ENCODE results near the gene ZWILCH.
"Not testable (repeated sequence)": the region's sequence is repeated elsewhere in the genome, so short reads cannot be mapped to it uniquely, and the experiment has no call there.

ZWILCH gene

GRCh38 chr15:66461917-66462316, 43.2 kb upstream of the ZWILCH start:
- Histone ChIP-seq H3K4me1 (ENCODE audit: insufficient read depth, low read length) (no peaks in the 10 kb centered on the region), H2AFZ (ENCODE audit: low read depth, low read length) (no peak overlapping the region), H3K9ac (ENCODE audit: low read depth, low read length) (no peak overlapping the region), H3K36me3 (ENCODE audit: insufficient read depth, low read length) (peaks cover 26% of the 10 kb centered on the region), H3K79me2 (ENCODE audit: insufficient read depth, low read length) (no peaks in the 10 kb centered on the region), H3K4me3 (ENCODE audit: low read depth in 1 of 2, low read length in 2 of 2) (no peak overlapping the region), H4K20me1 (ENCODE audit: insufficient read depth, low read length) (no peaks in the 10 kb centered on the region; the same call in 1 of the 2 replicates), H3K4me2 (ENCODE audit: insufficient read depth, low read length) (no peak overlapping the region), H3K9me3 (ENCODE audit: insufficient read depth, low read length, severe bottlenecking) (no peaks in the 10 kb centered on the region), H3K27me3 (ENCODE audit: insufficient read depth, low read length, poor library complexity) (no peaks in the 10 kb centered on the region), H3K27ac (ENCODE audit: low read length) (no peak overlapping the region)
- DNase-seq (no peak), ATAC-seq (ENCODE audit: insufficient read depth, low read depth) (no peak)
- TF ChIP-seq CTCF (IDR thresholded peaks at IDR 0.05; ENCODE audit: borderline replicate concordance, extremely low read depth, low read length, poor library complexity, severe bottlenecking): no peak
- TF ChIP-seq EZH2 (IDR thresholded peaks at IDR 0.05; ENCODE audit: borderline replicate concordance, low read depth, low read length, severe bottlenecking): no peak

- H3K9ac ChIP-seq (ENCODE audit: low read depth, low read length): no peak overlapping the region
- H3K4me2 ChIP-seq (ENCODE audit: insufficient read depth, low read length): no peak overlapping the region
Measured at GRCh38 chr15:66462627-66463026, 42.5 kb upstream of the ZWILCH start.

GRCh38 chr15:66465294-66465693, 39.8 kb upstream of the ZWILCH start:
- peaks cover 18% of the 10 kb centered on the region for H3K36me3 ChIP-seq (ENCODE audit: insufficient read depth, low read length)
- H2AFZ ChIP-seq (ENCODE audit: low read depth, low read length); H3K9me3 ChIP-seq (ENCODE audit: insufficient read depth, low read length, severe bottlenecking); H3K4me2 ChIP-seq (ENCODE audit: insufficient read depth, low read length); H3K27ac ChIP-seq (ENCODE audit: low read length); H3K4me1 ChIP-seq (ENCODE audit: insufficient read depth, low read length); H3K79me2 ChIP-seq (ENCODE audit: insufficient read depth, low read length); H3K9ac ChIP-seq (ENCODE audit: low read depth, low read length); H4K20me1 ChIP-seq (ENCODE audit: insufficient read depth, low read length); H3K4me3 ChIP-seq (ENCODE audit: low read depth in 1 of 2, low read length in 2 of 2); ATAC-seq (ENCODE audit: insufficient read depth, low read depth); H3K27me3 ChIP-seq (ENCODE audit: insufficient read depth, low read length, poor library complexity); DNase-seq: not testable (repeated sequence)

More at GRCh38 chr15:66462627-66463026, 42.5 kb upstream of the ZWILCH start:
- Histone ChIP-seq H3K4me3 (ENCODE audit: low read depth in 1 of 2, low read length in 2 of 2) (no peak overlapping the region), H3K27ac (ENCODE audit: low read length) (no peak overlapping the region), H3K36me3 (ENCODE audit: insufficient read depth, low read length) (peaks cover 26% of the 10 kb centered on the region), H3K27me3 (ENCODE audit: insufficient read depth, low read length, poor library complexity) (no peaks in the 10 kb centered on the region), H3K9me3 (ENCODE audit: insufficient read depth, low read length, severe bottlenecking) (no peaks in the 10 kb centered on the region), H3K79me2 (ENCODE audit: insufficient read depth, low read length) (no peaks in the 10 kb centered on the region), H4K20me1 (ENCODE audit: insufficient read depth, low read length) (no peaks in the 10 kb centered on the region; the same call in 1 of the 2 replicates), H2AFZ (ENCODE audit: low read depth, low read length) (no peak overlapping the region), H3K4me1 (ENCODE audit: insufficient read depth, low read length) (no peaks in the 10 kb centered on the region)
- TF ChIP-seq CTCF (IDR thresholded peaks at IDR 0.05; ENCODE audit: borderline replicate concordance, extremely low read depth, low read length, poor library complexity, severe bottlenecking) (no peak), EZH2 (IDR thresholded peaks at IDR 0.05; ENCODE audit: borderline replicate concordance, low read depth, low read length, severe bottlenecking) (no peak)
- DNase-seq (no peak), ATAC-seq (ENCODE audit: insufficient read depth, low read depth) (no peak)

- not testable (repeated sequence) for H3K9ac ChIP-seq (ENCODE audit: low read depth, low read length); H3K4me2 ChIP-seq (ENCODE audit: insufficient read depth, low read length); H3K4me1 ChIP-seq (ENCODE audit: insufficient read depth, low read length); H3K79me2 ChIP-seq (ENCODE audit: insufficient read depth, low read length); H3K27ac ChIP-seq (ENCODE audit: low read length); H2AFZ ChIP-seq (ENCODE audit: low read depth, low read length); H3K9me3 ChIP-seq (ENCODE audit: insufficient read depth, low read length, severe bottlenecking); H4K20me1 ChIP-seq (ENCODE audit: insufficient read depth, low read length); DNase-seq; H3K4me3 ChIP-seq (ENCODE audit: low read depth in 1 of 2, low read length in 2 of 2); ATAC-seq (ENCODE audit: insufficient read depth, low read depth); H3K27me3 ChIP-seq (ENCODE audit: insufficient read depth, low read length, poor library complexity)
- H3K36me3 ChIP-seq (ENCODE audit: insufficient read depth, low read length): peaks cover 20% of the 10 kb centered on the region
Measured at GRCh38 chr15:66467162-66468040, 37.7 kb upstream of the ZWILCH start.

GRCh38 chr15:66470825-66471224, 34.3 kb upstream of the ZWILCH start:
- not testable (repeated sequence) for ATAC-seq (ENCODE audit: insufficient read depth, low read depth); H3K79me2 ChIP-seq (ENCODE audit: insufficient read depth, low read length)

More at GRCh38 chr15:66470825-66471224, 34.3 kb upstream of the ZWILCH start:
- not testable (repeated sequence) for H3K36me3 ChIP-seq (ENCODE audit: insufficient read depth, low read length); H4K20me1 ChIP-seq (ENCODE audit: insufficient read depth, low read length); H3K9me3 ChIP-seq (ENCODE audit: insufficient read depth, low read length, severe bottlenecking); H3K4me2 ChIP-seq (ENCODE audit: insufficient read depth, low read length); H3K4me3 ChIP-seq (ENCODE audit: low read depth in 1 of 2, low read length in 2 of 2); H2AFZ ChIP-seq (ENCODE audit: low read depth, low read length); H3K4me1 ChIP-seq (ENCODE audit: insufficient read depth, low read length); H3K27ac ChIP-seq (ENCODE audit: low read length); DNase-seq; H3K9ac ChIP-seq (ENCODE audit: low read depth, low read length); H3K27me3 ChIP-seq (ENCODE audit: insufficient read depth, low read length, poor library complexity)
